Activated T-helper 1 cell treated with anti-CD3 and anti-CD28 coated beads, Interleukin-12 subunit alpha, Interleukin-12 subunit beta, Interleukin-2, Interleukin-4 antibody, amounts not matched to agents 30 ng/mL and 10 ng/mL and 1 ng/mL, durations not matched to agents 14 hours and 24 hours and 36 hours (primary cell): ENCODE results near the gene SH3RF3. TPM values are rescaled to one million over a fixed set of nuclear protein-coding genes. Genes with fewer than 3 reads are reported as not detected.

Experiments
- DNase-seq: peaks from one replicate; pipeline ENCODE4 v3.0.0; 2021; ENCODE audit warnings: low spot score
- H3K27ac Mint-ChIP-seq: one replicate; pipeline ENCODE4 v1.8.0; 2021; ENCODE audit warnings: mild to moderate bottlenecking, mixed read lengths
- H3K27me3 Mint-ChIP-seq: one replicate; pipeline ENCODE4 v1.8.0; 2022; ENCODE audit warnings: mild to moderate bottlenecking, moderate library complexity, mixed read lengths; ENCODE audit not compliant: insufficient read depth
- H3K36me3 Mint-ChIP-seq: one replicate; pipeline ENCODE4 v1.8.0; 2021; ENCODE audit warnings: low read depth, mixed read lengths
- H3K4me1 Mint-ChIP-seq: one replicate; pipeline ENCODE4 v1.8.0; 2021; ENCODE audit warnings: low read depth, mixed read lengths
- H3K4me3 Mint-ChIP-seq: one replicate; pipeline ENCODE4 v1.8.0; 2021; ENCODE audit warnings: mild to moderate bottlenecking, moderate library complexity, mixed read lengths
- H3K9me3 Mint-ChIP-seq: one replicate; pipeline ENCODE4 v1.8.0; 2021; ENCODE audit warnings: mixed read lengths
- intact Hi-C: fragments of 100-400 bp; cut with micrococcal nuclease; formaldehyde crosslinking; loops from one replicate; pipeline ENCODE4 v1.15.1; 2024
- total RNA-seq: library from RNA; stranded (reverse); gene quantifications from 2 replicates; pipeline ENCODE4 v1.2.3, GENCODE V29; 2022

Gene SH3RF3
- total RNA-seq, 1 donor from 2014 or later = 0.39 TPM

GRCh38 chr2:109133746-109134145 is 4.7 kb downstream of the SH3RF3 start:
- H3K27me3 Mint-ChIP-seq = peaks cover 61% of the 10 kb centered on the region
- no peak overlapping the region for H3K27ac Mint-ChIP-seq
- H3K36me3 Mint-ChIP-seq = no peaks in the 10 kb centered on the region
- H3K9me3 Mint-ChIP-seq = no peaks in the 10 kb centered on the region
- no peak for DNase-seq
- intact Hi-C loops = loop anchor here (2.0 to 5.0 kb wide), 2 partner anchors 21 to 479 kb away; partner anchors contain the start of genes SEPTIN10 and SOWAHC
- H3K4me1 Mint-ChIP-seq = peaks cover 11% of the 10 kb centered on the region
- no peak overlapping the region for H3K4me3 Mint-ChIP-seq

GRCh38 chr2:109134741-109135358 is 5.8 kb downstream of the SH3RF3 start:
- H3K36me3 Mint-ChIP-seq = no peaks in the 10 kb centered on the region
- DNase-seq = no peak
- H3K9me3 Mint-ChIP-seq = no peaks in the 10 kb centered on the region
- intact Hi-C loops = loop anchor here (2.0 to 5.0 kb wide), 2 partner anchors 20 to 477 kb away; partner anchors contain the start of genes SEPTIN10 and SOWAHC
- H3K27me3 Mint-ChIP-seq = peaks cover 65% of the 10 kb centered on the region
- peaks cover 12% of the 10 kb centered on the region for H3K4me1 Mint-ChIP-seq
- no peak overlapping the region for H3K4me3 Mint-ChIP-seq
- H3K27ac Mint-ChIP-seq = no peak overlapping the region

DNA sequence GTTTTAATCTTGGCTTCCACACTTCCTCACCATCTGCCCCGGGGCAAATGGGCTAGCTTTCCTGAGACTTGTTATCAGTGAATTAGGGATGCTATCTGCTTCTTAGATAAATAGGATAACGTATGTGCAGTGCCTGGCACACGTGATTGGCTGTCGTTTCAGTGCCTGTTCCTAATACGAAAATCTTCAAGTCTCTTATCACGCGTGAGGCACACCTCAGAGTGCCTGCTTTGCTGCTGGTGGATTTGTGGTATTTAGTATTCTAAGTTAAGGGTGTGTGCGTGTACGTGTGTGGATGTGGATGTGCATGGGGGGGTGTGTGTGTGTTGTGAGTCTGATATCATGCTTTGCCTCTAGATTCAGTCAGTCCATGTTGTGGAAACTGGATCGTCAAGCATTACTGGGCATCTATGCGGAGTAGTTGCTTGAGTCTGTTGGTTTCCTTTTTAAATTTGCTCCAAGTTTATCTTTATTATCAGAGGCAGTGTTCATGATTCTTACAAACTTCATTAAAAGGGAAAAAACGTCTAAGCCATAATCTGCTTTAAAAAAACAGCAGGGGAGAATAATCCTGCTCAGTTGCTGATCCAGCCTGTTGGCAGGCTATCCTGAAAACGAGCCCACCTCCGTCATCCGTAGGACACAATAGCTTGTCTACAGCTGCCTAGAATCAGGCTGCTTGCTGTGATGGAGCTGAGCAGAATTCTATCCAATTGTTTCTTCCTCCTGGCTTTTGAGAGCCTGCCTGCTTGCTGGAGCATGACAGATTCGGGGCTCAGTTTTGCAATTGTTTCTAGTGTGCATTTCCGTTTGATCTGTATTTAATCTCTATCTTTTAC is 6.6 kb downstream of the SH3RF3 start:
- H3K4me1 Mint-ChIP-seq = peaks cover 7% of the 10 kb centered on the region
- no peak overlapping the region for H3K27ac Mint-ChIP-seq
- no peaks in the 10 kb centered on the region for H3K36me3 Mint-ChIP-seq
- no peaks in the 10 kb centered on the region for H3K9me3 Mint-ChIP-seq
- no peak overlapping the region for H3K4me3 Mint-ChIP-seq
- DNase-seq = no peak
- intact Hi-C loops = loop anchor here (2.0 kb wide), 1 partner anchor 19 kb away; no protein-coding TSS in a partner anchor
- peaks cover 65% of the 10 kb centered on the region for H3K27me3 Mint-ChIP-seq

DNA sequence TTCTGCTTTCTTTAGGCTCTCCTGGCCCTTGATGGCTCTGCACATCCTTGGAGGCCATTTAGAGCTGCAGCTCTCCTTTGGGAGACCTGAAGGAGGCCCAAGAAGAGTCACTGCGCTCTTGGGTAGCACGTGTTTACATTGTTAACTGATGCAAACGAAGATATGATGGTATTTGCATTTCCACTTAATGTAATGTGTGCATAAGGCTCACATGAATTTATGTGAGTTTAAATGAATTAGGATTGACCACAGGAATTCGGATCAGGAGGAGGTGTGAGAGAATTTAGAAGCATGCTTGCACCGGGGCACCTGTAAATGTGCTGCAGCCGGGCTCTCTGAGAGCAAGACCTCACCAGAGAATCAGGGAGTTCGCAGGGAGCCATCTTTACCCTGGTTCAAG is 7.5 kb downstream of the SH3RF3 start:
- H3K4me3 Mint-ChIP-seq = no peak overlapping the region
- H3K4me1 Mint-ChIP-seq = peaks cover 7% of the 10 kb centered on the region
- peaks cover 66% of the 10 kb centered on the region for H3K27me3 Mint-ChIP-seq
- no peak for DNase-seq
- intact Hi-C loops = no loop called here
- H3K36me3 Mint-ChIP-seq = no peaks in the 10 kb centered on the region
- H3K9me3 Mint-ChIP-seq = no peaks in the 10 kb centered on the region
- no peak overlapping the region for H3K27ac Mint-ChIP-seq

- no peak for DNase-seq
- Mint-ChIP-seq H3K27ac (no peak overlapping the region), H3K9me3 (no peaks in the 10 kb centered on the region), H3K36me3 (no peaks in the 10 kb centered on the region), H3K27me3 (peaks cover 64% of the 10 kb centered on the region), H3K4me3 (no peak overlapping the region), H3K4me1 (peaks cover 12% of the 10 kb centered on the region)
- intact Hi-C loops = no loop called here
Observed at GRCh38 chr2:109137616-109138015, 8.6 kb downstream of the SH3RF3 start.

DNA sequence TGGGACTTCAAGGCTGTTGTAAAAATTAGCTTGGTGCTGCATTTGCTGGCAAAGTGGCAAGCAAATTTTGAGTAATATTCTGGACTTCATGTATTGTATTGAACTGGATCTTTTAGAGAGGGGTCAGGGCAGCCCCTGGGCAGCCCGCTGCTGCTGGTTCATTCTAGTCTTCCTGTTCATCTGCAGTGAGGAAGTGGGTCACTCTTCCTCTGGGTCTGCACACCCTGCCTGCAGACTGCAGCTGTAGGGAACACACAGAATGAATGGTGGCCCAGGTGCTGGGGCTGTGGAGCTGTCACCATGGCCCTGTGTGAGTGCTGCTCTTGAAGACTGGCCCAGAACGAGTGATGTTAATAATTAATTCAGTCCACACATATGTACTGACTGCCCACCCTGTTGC is 9.4 kb downstream of the SH3RF3 start:
- peaks cover 62% of the 10 kb centered on the region for H3K27me3 Mint-ChIP-seq
- no peaks in the 10 kb centered on the region for H3K9me3 Mint-ChIP-seq
- intact Hi-C loops = no loop called here
- DNase-seq = no peak
- H3K4me1 Mint-ChIP-seq = peaks cover 20% of the 10 kb centered on the region
- no peak overlapping the region for H3K27ac Mint-ChIP-seq
- no peaks in the 10 kb centered on the region for H3K36me3 Mint-ChIP-seq
- no peak overlapping the region for H3K4me3 Mint-ChIP-seq

GRCh38 chr2:109139002-109139401 is 10.0 kb downstream of the SH3RF3 start:
- Mint-ChIP-seq H3K4me3 (no peak overlapping the region), H3K4me1 (peaks cover 26% of the 10 kb centered on the region), H3K27me3 (peaks cover 57% of the 10 kb centered on the region), H3K27ac (no peak overlapping the region), H3K36me3 (no peaks in the 10 kb centered on the region), H3K9me3 (no peaks in the 10 kb centered on the region)
- DNase-seq = no peak
- intact Hi-C loops = no loop called here

- DNase-seq = no peak
- peaks cover 35% of the 10 kb centered on the region for H3K4me1 Mint-ChIP-seq
- H3K4me3 Mint-ChIP-seq = no peak overlapping the region
- H3K27me3 Mint-ChIP-seq = peaks cover 57% of the 10 kb centered on the region
- H3K27ac Mint-ChIP-seq = no peak overlapping the region
- H3K9me3 Mint-ChIP-seq = no peaks in the 10 kb centered on the region
- intact Hi-C loops = loop anchor here (5.0 to 10.0 kb wide), 2 partner anchors 202 to 545 kb away; no protein-coding TSS in a partner anchor
- no peaks in the 10 kb centered on the region for H3K36me3 Mint-ChIP-seq
Observed at GRCh38 chr2:109139865-109140396, 10.9 kb downstream of the SH3RF3 start.

GRCh38 chr2:109141006-109141600 is 12.1 kb downstream of the SH3RF3 start:
- intact Hi-C loops = loop anchor here (5.0 to 10.0 kb wide), 2 partner anchors 201 to 546 kb away; no protein-coding TSS in a partner anchor
- Mint-ChIP-seq H3K36me3 (no peaks in the 10 kb centered on the region), H3K4me3 (no peak overlapping the region), H3K9me3 (no peaks in the 10 kb centered on the region), H3K4me1 (peaks cover 39% of the 10 kb centered on the region), H3K27ac (no peak overlapping the region), H3K27me3 (peaks cover 55% of the 10 kb centered on the region)
- DNase-seq = no peak

GRCh38 chr2:109141727-109142283 is 12.8 kb downstream of the SH3RF3 start:
- no peak for DNase-seq
- Mint-ChIP-seq H3K4me1 (peaks cover 39% of the 10 kb centered on the region), H3K27ac (no peak overlapping the region), H3K27me3 (peaks cover 50% of the 10 kb centered on the region), H3K9me3 (no peaks in the 10 kb centered on the region), H3K36me3 (no peaks in the 10 kb centered on the region), H3K4me3 (no peak overlapping the region)
- intact Hi-C loops = loop anchor here (5.0 to 10.0 kb wide), 2 partner anchors 200 to 547 kb away; no protein-coding TSS in a partner anchor

DNA sequence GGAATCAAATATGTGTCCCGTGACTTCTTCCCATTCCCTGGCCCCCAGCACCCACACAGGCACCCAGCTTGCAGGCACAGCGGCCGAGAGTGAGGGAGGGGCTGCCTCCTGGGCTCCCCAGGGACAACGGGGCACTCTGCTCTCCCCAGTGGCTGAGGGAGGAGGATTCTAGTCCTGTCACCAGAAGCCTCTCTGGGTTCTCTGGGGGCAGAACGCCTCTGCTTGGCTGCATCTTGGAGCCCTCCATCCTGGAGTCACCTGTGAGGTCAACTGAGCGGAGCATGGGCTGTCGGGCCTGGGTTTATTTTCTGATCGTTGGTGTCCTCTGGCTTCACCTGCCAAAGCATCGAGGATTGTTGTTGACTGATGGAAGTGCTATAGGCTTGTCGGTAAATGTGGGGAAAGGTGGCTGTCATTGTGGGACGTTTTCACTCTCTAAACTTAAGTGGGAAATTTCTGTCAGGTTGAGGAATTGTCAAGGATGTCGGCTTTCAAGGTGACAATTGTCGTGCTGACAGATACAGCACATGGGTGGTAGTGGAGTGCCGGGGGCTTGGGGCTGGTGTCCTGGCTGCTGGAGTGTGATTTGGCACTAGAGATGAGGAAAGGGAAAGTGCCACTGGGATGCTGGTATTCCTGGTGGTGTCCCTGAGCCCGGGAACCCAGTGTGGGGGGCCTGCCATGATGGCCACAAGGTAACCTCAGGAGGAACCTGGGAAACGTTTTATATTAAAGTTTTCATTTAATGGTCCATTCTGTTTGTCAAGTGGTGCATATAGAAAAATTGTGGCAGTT is 13.6 kb downstream of the SH3RF3 start:
- Mint-ChIP-seq H3K4me3 (no peak overlapping the region), H3K36me3 (no peaks in the 10 kb centered on the region), H3K27ac (peak overlapping the region; percentile 67), H3K27me3 (peaks cover 52% of the 10 kb centered on the region), H3K4me1 (peaks cover 39% of the 10 kb centered on the region), H3K9me3 (no peaks in the 10 kb centered on the region)
- intact Hi-C loops = loop anchor here (1.0 to 10.0 kb wide), 3 partner anchors 72 to 548 kb away; no protein-coding TSS in a partner anchor
- no peak for DNase-seq
